ENCODE measurements around the gene EXOC6B.
A peak's percentile ranks its signal among the peaks of the same experiment; 100 is the strongest.

EXOC6B gene

GRCh38 chr2:72483346-72483745 is 342.5 kb downstream of the EXOC6B start:
- no peak overlapping the region for H3K9ac ChIP-seq
- no peaks in the 10 kb centered on the region for H3K36me3 ChIP-seq (ENCODE audit: control insufficient read depth, insufficient read depth, low read length)
- no peak overlapping the region for H2AFZ ChIP-seq
- H3K4me1 ChIP-seq: no peaks in the 10 kb centered on the region
- H3K4me3 ChIP-seq (ENCODE audit: low read depth, low read length): no peak overlapping the region
- no peak for TF ChIP-seq CTCF (IDR thresholded peaks at IDR 0.05)
- H3K4me2 ChIP-seq (ENCODE audit: low read length): no peak overlapping the region
- H3K27ac ChIP-seq: no peak overlapping the region
- H3K9me3 ChIP-seq (ENCODE audit: control insufficient read depth, low read length): no peaks in the 10 kb centered on the region
- H3K27me3 ChIP-seq (ENCODE audit: control insufficient read depth, insufficient read depth, low read length): no peaks in the 10 kb centered on the region
- H3K79me2 ChIP-seq: no peaks in the 10 kb centered on the region

DNA sequence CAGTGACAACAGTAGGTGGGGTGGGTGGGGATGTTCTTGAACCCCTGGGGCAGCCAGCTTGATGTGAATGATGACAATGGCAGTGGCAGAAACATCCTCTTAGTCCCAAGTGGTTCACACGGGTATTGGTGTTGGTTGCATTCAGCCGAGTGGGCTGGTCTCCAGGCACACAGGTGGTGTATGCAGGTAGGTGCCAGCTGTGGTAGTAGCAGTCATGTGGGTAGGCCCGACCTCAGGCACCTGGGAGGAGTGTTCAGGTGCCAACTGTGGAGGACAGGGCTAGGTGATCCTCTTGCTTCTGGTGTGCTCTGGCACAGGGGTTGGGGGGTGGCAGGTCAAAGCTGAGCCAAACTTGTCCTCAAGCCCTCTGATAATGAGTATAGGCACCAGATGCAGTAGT is 350.6 kb downstream of the EXOC6B start:
- TF ChIP-seq CTCF (IDR thresholded peaks at IDR 0.05): no peak
- Histone ChIP-seq H3K4me1 (no peaks in the 10 kb centered on the region), H3K9ac (no peak overlapping the region), H3K79me2 (no peaks in the 10 kb centered on the region), H3K36me3 (ENCODE audit: control insufficient read depth, insufficient read depth, low read length) (no peaks in the 10 kb centered on the region), H3K27me3 (ENCODE audit: control insufficient read depth, insufficient read depth, low read length) (no peaks in the 10 kb centered on the region), H2AFZ (no peak overlapping the region), H3K4me2 (ENCODE audit: low read length) (no peak overlapping the region), H3K9me3 (ENCODE audit: control insufficient read depth, low read length) (no peaks in the 10 kb centered on the region), H3K4me3 (ENCODE audit: low read depth, low read length) (no peak overlapping the region), H3K27ac (no peak overlapping the region)

- H3K27ac ChIP-seq: no peak overlapping the region
- no peak overlapping the region for H3K9ac ChIP-seq
These were observed 367.9 kb downstream of the EXOC6B start for GRCh38 chr2:72457801-72458516.

DNA sequence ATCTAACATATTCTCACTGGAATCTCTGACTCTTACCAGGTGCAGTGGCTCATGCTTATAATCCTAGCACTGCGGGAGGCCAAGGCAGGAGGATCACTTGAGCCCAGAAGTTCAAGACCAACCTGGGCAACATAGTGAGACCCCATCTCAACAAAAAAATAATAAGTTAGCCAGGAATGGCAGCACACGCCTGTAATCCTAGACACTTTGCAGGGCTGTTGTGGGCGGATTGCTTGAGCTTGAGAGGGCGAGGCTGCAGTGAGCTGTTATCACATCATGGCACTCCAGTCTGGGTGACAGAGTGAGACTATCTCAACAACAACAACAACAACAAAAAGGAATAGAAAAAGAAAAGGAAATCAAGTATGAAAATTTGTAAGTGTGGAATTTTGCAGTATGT is 371.6 kb downstream of the EXOC6B start:
- Histone ChIP-seq H2AFZ (no peak overlapping the region), H3K9ac (no peak overlapping the region), H3K4me1 (peaks cover 18% of the 10 kb centered on the region), H3K4me2 (ENCODE audit: low read length) (no peak overlapping the region), H3K27me3 (ENCODE audit: control insufficient read depth, insufficient read depth, low read length) (no peaks in the 10 kb centered on the region), H3K4me3 (ENCODE audit: low read depth, low read length) (no peak overlapping the region), H3K36me3 (ENCODE audit: control insufficient read depth, insufficient read depth, low read length) (no peaks in the 10 kb centered on the region), H3K79me2 (no peaks in the 10 kb centered on the region), H3K27ac (no peak overlapping the region), H3K9me3 (ENCODE audit: control insufficient read depth, low read length) (no peaks in the 10 kb centered on the region)
- TF ChIP-seq CTCF (IDR thresholded peaks at IDR 0.05): no peak

More at GRCh38 chr2:72457801-72458516, 367.9 kb downstream of the EXOC6B start:
- Histone ChIP-seq H3K27me3 (ENCODE audit: control insufficient read depth, insufficient read depth, low read length) (no peaks in the 10 kb centered on the region), H3K4me2 (ENCODE audit: low read length) (peak overlapping the region; percentile 23), H3K79me2 (no peaks in the 10 kb centered on the region), H3K36me3 (ENCODE audit: control insufficient read depth, insufficient read depth, low read length) (no peaks in the 10 kb centered on the region), H3K9me3 (ENCODE audit: control insufficient read depth, low read length) (no peaks in the 10 kb centered on the region), H2AFZ (no peak overlapping the region), H3K4me1 (peaks cover 18% of the 10 kb centered on the region), H3K4me3 (ENCODE audit: low read depth, low read length) (no peak overlapping the region)
- TF ChIP-seq CTCF (IDR thresholded peaks at IDR 0.05): no peak

DNA sequence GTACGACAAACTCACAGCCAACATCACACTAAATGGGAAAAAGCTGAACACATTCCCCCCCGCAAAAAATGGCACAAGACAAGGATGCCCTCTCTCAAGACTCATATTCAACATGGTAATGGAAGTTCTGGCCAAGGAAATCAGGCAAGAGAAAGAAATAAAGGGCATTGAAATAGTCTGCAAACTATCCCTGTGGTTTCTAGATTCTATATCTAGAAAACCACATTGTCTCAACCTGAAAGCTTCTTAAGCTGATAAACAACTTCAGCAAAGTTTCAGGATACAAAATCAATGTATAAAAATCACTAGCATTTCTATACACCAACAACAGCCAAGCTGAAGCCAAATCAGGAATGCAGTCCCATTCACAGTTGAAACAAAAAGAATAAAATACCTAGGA is 383.6 kb downstream of the EXOC6B start:
- H3K4me3 ChIP-seq (ENCODE audit: low read depth, low read length): no peak overlapping the region
- no peaks in the 10 kb centered on the region for H3K79me2 ChIP-seq
- no peaks in the 10 kb centered on the region for H3K4me1 ChIP-seq
- H3K36me3 ChIP-seq (ENCODE audit: control insufficient read depth, insufficient read depth, low read length): no peaks in the 10 kb centered on the region
- H3K27me3 ChIP-seq (ENCODE audit: control insufficient read depth, insufficient read depth, low read length): no peaks in the 10 kb centered on the region
- no peaks in the 10 kb centered on the region for H3K9me3 ChIP-seq (ENCODE audit: control insufficient read depth, low read length)
- H2AFZ ChIP-seq: no peak overlapping the region
- no peak for TF ChIP-seq CTCF (IDR thresholded peaks at IDR 0.05)
- H3K9ac ChIP-seq: no peak overlapping the region
- no peak overlapping the region for H3K27ac ChIP-seq
- H3K4me2 ChIP-seq (ENCODE audit: low read length): no peak overlapping the region

Measured in parathyroid adenoma (tissue), 2 donors.